NCI-H1092 (cell line): ENCODE measurements around the gene SERPINA1.
"Not testable (repeated sequence)": the region's sequence is repeated elsewhere in the genome, so short reads cannot be mapped to it uniquely, and the experiment has no call there.

ENCODE experiments used
- DNase-seq: peaks from one replicate; lab custom pipeline; 2025; lab: John Stamatoyannopoulos, UW

Gene SERPINA1

DNA sequence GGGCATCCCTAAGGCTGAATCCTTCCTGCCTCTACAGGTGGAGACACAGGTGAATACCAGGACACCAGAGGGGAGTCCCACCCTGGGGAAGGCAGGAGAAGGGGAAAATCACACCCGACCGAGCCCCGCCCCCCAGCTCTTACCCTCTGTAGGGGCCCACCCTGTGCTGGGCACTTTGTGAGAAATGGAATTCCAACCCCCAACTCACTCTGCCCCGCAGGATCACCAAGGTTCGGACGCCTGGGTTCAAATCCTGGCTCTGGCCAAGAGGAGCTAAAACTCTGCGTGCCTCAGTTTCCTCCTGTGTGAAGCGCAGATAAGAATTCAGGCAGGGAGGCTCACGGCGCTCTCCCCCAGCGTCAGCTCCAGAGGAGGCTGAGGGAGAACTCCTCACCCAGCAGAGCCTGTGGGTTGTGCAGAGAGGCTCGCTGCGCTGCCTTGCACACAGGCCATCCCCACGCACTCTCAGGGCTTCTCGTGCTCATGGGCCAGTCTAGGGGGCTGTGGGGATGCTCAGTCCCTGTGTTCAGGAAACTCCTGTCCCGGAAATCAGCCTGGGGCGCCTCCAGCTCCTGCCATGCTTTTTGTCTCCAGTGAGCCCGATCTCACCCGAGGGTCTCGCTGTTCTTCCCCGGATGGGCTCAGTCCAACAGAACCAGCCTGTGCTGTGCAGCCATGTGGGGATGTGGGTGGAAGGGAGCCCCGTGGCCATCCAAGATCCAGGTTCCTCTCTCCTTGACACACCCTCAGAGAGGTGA lies 18.5 kb downstream of the SERPINA1 start:
- DNase-seq: not testable (repeated sequence)

DNA sequence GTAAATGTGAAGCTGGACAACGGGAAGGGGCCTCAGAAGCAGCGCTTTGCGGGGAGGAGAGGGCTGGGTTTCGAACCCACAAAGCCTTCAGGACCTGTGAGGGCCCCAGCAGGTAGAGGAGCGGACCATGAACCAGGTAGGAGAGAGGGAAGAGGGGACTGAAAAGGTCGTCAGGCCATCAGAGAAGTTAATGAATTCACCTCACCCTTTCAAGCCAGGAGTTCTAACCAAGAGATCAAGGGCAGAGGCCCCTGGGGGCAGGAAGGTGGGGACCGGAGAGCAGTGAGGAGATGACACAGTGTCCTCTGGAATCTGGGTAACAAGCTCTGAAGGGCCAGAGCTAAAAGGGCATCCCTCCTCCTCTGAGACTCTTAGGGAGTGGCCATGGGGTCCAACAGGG lies 19.4 kb downstream of the SERPINA1 start:
- DNase-seq: no peak

DNA sequence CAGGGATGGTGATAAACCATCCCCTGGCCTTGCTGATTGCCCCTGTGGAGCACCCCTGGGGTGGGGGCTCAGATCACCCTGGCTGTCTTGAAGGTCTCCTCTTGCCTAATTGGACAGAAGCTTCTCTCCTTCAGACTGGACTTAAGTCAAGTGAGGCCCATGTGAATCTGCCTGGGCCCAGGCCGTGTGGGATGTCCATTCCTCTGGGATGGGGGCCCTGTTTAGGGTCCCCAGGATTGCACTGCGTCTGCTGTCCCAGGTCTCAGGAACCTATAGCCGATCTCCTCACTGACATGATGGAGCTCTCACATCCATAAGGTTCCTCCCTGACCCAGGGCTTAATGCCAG lies 20.2 kb downstream of the SERPINA1 start:
- DNase-seq: no peak

DNA sequence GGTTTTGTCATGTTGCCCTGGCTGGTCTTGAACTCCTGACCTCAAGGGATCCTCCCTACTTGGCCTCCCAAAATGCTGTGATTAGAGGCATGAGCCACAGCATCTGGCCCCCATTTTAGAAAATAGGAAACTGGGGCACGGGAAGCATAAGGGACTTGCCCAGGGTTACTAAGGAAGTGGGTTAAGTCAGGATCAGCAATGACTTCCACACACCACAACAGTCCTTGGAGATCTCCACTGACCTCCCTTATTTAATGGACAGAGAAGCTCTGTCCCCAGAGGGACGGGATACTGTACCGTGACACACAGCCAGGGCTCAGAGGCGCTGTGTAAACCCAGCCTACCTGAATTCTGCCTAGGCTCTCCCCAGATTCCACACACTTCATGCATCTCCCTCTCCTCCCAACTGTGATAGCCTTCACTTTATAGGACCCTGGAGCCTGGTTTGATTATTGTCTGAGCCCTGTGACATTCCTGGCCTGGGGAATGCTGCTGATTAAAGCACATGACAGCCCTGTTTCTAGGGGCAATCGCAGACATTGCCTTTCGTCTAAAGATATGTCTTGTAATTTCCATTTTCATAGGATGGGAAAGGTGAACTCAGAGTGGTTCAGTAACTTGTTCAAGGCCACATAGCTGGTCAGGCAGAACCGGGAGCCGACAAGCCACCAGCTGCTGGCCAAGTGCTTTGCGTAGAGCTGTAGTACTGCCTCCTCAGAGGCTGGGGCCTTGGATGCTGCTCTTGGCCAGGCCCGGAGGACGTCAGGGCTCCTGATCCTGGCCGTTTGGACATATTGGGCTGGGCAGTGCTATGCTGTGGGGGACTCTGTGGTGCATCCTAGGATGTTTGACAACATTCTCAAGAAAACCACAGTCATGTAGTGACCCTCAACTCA lies 20.8 kb downstream of the SERPINA1 start:
- DNase-seq: no peak

DNA sequence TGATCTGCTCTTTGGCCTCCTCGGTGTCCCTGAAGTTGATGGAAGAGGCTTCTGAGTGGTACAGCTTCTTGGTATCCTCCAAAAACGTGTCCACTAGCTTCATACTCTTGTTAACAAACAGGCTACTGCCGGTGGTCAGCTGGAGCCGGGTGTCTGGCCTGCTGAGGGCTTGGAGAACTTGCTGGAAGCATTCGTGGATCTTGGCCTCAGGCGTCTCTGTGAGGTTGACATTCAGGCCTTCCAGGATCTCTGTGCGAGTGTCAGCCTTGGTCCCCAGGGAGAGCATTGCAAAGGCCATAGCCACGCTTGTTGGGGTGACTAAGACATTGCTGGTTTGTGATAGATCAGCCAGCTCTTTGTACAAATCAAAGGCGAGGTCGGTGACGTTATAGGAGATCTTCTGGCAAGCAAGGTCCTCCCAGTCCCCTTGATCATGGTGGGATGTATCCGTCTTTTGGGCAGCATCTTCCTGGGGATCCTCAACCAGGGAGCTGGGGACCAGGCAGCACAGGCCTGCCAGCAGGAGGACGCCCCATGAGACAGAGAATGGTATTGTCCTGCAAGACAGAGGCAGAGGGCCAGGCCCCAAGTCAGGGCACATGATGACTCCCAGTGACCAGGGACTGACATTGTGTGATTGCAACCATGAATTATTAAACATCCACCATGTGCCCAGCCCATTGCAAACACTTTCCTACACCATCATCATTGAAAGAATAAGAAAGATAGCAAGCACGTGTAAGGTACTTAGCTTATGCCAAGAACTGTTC lies 22.1 kb downstream of the SERPINA1 start, which contains the start of gene SERPINA2:
Gene SERPINA2 (minus strand): TSS at position 553 of the 770 bp plus-strand sequence.
- DNase-seq: no peak

DNA sequence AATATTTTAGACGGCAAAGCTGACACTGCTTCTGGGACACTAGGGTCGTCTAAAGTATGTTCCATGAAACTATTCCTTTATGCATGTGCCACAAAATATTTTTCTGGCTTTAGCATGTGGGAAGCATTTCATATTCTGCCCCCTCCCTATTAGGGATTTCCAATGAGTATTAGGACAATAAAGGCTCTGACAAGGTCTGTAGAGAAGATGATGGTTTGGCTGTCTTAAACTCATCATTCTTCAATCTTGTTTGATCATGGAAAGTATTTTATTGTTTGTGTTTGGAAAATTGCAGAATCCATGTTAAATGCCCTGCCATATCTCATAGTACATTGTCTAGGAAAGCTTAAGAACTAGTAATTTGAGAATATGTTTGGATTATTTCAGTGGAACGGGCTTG lies 22.8 kb downstream of the SERPINA1 start:
- no peak for DNase-seq

DNA sequence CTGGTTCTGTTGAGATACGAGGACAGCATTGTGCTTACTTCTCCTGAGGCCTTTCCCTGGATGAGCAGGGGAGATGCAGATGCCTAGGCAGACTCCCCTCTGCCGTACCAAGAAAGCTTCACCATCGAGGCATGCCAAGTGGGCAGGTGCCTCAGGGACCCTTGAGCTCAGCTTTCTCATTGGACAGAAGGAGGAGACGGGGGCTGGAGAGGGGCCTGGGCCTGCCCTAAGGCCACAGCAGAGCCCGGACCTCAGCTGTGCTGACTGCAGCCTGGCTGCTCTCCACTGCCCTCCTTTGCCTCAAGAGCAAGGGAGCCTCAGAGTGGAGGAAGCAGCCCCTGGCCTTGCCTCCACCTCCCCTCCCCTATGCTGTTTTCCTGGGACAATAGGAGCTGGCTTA lies 23.4 kb downstream of the SERPINA1 start:
- no peak for DNase-seq

DNA sequence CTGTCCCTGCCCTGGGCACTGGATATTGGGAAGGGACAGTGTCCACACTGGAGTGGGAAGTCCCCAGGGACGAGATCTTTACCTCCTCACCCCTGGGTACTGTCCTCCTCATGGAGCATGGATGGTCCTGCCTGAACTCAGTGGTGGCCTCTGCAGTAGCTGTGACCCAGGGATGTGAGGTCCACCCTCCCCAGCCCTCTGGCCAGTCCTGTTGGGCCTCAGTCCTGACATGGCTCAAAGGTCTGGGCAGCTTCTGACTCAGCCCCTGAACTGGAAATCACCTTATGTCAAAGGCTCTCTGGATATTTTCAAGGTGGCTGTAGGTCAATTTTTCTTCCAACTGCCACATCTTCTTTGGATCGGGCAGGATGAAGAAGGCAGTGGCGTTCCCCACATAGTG lies 24.4 kb downstream of the SERPINA1 start:
- no peak for DNase-seq

DNA sequence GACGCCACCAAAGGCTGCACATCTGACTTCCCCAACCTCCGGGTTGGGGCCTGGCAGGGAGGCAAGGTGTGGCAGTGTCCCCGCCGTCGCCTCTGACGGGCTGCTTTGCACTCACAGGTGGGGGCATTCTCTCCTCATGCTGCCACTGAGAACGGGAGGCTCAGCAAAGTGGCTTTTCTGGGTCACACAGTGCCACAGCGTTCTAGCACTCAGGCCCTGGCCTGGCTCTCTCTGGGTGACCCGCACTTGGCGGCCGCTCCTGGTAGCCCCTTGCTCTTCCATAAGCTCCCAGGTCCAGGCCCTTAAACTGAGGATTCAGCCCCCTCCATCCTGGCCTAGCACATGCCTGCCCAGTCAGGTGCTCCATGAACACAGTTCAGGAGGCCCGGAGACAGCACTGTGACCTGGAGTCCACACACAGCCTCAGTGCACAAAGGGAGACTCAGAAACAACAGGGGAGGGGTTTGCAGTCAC lies 25.2 kb downstream of the SERPINA1 start:
- DNase-seq: no peak

DNA sequence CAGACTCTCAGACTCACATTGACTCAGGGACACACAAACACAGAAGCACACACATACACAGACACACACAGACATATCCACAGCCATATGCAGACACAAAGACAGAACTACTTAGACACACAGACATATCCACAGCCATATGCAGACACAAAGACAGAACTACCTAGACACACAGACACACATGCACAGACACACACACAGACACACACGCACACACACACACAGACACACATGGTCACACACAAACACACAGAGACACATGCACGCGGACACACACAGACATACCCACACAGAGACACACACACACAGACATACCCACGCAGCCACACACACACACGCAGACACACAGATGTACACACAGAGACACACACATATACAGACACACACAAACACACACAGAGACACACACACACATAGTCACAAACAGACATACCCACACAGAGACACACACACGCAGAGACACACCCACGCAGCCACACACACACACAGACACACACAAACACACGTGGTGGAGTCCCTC lies 25.7 kb downstream of the SERPINA1 start:
- no peak for DNase-seq

DNA sequence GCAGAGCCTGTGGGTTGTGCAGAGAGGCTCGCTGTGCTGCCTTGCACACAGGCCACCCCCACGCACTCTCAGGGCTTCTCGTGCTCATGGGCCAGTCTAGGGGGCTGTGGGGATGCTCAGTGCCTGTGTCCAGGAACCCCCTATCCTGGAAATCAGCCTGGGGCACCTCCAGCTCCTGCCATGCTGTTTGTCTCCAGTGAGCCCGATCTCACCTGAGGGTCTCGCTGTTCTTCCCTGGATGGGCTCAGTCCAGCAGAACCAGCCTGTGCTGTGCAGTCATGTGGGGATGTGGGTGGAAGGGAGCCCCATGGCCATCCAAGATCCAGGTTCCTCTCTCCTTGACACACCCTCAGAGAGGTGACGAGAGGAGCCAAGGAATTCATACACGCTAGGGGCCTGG lies 26.7 kb downstream of the SERPINA1 start:
- no peak for DNase-seq

DNA sequence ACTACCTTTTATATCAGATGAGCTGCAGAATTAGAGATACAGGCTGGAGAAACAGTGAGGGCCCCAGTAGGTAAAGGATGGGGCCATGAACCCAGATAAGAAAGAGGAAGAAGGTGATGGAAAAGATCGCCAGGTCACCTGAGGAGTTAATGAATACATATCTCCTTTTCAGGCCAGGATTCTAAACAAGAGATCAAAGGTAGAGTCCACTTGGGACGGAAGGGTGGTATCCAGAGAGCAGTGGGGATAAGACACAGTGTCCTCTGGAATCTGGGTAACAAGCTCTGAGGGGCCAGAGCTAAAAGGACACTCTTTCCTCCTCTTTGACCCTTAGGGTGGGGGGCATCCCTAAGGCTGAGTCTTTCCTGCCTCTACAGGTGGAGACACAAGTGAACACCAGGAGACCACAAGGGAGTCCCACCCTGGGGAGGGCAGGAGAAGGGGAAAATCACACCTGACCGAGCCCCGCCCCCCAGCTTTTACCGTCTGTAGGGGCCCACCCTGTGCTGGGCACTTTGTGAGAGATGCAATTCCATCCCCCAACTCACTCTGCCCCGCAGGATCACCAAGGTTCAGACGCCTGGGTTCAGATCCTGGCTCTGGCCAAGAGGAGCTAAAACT lies 27.3 kb downstream of the SERPINA1 start:
- DNase-seq: no peak

DNA sequence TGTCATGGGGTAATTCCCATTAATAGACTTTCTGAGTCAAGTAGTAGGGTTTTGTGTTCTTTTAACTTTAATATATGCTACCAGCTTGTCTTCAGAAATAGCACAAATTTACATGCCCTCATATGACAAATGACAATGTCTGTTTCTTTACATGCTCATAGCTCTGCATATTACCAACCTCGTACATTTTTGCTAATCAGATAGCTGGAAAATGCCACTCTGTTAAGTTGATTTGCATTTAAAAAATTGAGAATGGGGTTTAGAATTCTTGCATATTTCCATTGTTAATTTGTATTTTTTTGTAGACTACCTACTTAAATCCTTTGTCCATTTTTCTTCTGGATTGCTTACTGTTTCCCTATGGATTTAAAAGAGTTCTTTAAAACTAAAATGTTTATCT lies 31.2 kb downstream of the SERPINA1 start:
- no peak for DNase-seq

DNA sequence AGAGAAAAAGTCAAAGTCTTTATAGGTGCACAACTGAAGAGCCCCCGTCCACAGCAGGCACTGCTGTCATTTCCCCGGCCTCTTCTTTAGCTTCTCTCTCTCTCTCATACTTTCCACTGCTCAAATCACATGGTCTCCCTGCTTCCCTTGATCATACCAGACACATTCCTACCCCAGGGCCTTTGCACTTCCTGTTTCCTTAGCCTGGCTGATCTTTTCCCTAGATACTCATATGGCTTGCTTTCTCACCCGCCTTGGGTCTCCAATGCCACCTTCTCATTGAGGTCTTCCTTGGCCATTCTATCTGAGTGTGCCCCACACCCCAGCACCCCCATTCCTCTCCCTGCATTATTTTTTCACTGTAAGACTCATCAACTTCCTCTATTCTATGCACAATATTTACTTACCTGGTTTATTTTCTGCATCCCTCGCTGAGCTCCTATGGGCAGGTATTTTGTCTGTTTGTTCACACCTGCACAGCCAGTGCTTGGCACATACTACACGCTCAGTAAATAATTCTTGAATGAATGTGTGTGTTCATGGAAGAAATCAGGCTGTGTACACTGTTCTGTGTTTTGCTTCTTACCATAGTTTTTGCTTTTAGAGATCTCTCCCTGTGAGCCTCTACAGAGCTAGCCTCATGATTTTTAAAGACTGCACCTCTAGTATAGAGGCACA lies 31.9 kb downstream of the SERPINA1 start:
- DNase-seq: no peak

DNA sequence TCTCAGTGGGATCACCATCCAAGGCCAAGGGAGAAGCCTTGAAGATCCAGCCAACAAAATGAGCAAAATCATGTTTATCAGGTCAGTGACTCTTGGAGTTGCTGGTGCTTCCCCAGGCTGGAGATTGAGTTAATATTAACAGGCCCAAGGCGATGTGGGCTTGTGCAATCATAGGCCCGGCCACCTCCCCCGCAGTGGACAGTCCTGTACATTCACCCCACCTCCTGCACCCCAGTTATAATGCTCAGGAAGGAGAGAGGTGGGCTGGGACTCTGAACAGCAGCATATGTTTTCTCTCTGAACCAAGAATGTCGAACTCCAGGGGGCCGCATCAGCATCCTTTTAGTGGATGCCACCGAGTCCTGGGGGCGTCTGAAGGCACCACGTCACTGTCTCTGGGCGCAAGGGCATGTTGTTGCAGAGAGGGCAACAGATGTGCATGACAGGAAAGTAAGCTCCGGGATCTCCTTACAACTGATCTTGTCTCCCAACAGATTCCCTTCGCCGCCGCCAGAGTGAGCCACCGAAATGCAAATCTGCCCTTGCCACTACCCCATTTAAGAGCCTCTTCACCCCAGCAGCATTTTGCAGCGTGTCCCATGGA lies 33.1 kb downstream of the SERPINA1 start:
- peak; percentile 25 for DNase-seq

DNA sequence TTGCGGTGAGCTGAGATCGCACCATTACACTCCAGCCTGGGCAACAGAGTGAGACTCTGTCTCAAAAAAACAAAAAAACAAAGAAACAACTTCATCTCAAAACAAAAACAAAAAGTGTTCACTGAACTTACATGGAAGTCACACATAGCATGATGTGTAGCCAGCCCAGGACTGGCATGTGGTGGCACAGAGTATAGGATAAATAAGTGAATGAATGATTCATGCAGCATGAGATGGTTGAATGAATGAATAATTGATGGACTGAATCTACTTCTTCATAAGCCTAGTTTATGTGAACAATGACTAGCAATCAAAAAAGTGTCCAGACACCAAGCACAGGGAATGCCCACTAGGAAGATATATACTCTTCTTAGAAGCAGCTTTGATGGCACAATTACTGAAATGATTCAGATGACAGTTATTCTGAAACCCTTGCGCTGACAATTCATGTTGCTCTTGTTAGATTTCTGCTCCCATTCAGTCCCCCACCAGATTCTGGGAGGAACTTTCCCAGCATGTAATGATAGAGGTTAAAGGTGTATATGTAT lies 33.7 kb downstream of the SERPINA1 start:
- no peak for DNase-seq

DNA sequence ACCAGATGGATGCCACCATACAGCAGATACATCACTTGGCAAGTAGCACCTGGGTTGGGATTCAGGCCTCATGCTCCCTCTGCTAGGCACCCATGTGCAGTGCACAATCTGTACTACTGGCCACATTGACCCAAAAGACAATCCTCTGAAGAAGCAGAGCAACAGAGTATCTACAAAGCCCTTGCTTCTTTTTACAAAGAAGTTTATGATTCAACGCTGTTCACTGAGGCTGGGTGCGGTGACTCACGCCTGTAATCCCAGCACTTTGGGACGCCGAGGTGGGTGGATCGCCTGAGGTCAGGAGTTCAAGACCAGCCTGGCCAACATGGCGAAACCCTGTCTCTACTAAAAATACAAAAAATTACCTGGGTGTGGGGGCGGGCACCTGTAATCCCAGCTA lies 34.2 kb downstream of the SERPINA1 start:
- not testable (repeated sequence) for DNase-seq

DNA sequence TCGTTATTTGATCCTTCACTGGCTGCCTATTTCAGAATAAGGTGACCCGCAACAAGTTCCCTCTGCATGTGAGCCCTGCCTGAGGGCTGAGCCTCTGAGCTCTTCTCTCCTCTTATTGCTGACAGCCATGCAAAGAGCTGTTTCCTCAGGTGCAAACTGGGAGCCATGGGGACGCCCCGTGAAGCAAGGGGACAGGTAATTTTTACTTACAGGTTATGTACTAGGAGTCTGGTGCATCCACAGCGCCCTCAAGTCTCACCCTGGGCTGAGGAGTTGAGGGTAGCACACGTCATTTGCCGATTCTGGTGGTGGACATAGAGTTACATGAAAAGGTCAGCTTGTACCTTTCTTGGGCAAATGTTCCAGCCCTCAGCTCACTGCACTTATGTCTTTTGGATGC lies 39.1 kb downstream of the SERPINA1 start:
- no peak for DNase-seq

DNA sequence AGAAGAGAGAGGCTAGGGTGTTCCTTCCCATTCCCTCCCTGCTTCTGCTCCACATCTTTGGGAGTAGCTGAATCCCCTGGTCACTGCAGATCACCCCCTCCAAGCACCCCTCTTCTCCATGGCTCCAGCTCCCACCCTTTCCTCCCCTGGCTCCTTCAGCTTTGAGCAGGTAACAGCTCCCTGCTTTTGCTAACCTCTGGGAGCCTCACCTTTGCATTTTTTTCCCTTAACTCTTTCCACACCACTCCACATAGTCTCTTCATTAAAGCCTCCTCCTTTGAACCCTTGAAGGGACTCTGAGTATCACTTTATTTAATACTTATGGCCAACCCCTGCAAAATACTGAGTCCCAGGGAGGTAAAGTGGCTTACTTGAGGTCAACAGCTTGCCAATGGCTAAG lies 39.6 kb downstream of the SERPINA1 start:
- DNase-seq: no peak

DNA sequence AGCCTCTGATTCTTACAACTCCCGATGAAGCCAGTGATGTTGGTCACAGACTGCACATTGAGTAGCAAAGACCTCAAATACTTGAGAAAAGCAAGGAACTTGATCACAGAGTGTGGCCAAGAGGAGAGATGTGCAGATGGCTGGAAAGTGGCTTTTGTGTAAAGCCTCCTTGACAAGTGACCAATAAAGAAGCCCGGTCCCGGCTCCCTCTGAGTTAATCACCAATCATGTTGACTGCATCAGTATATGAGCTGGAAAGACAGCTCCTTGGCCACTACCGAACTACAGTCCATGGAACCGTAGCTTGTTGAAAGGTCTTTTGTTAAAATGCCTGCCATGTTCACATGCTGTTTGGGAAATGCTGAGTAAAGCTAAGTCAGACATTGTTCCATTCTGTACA lies 41.6 kb downstream of the SERPINA1 start:
- no peak for DNase-seq
